ENCODE measurements around the gene OR52N5.

The OR52N5 gene

GRCh38 chr11:5726351-5726750, 56.8 kb downstream of the OR52N5 start:
- FAIRE-seq = no peak
- no peak for DNase-seq (ENCODE audit: low spot score)
